Pancreas (tissue), 10 donors: ENCODE data around the gene CLEC4M. TPM values are rescaled to one million over a fixed set of nuclear protein-coding genes. Genes with fewer than 3 reads are reported as not detected.
"Not testable (repeated sequence)": the region's sequence is repeated elsewhere in the genome, so short reads cannot be mapped to it uniquely, and the experiment has no call there.

Experiments
- ATAC-seq, 4 donors: fragments of 200-7000 bp; cut with Tn5 transposase; one replicate each; pipeline versions ENCODE4 v1.8.0 to v1.9.1; 2020; ENCODE audit warnings: mild to moderate bottlenecking in 4 of 4, moderate library complexity in 4 of 4
- DNase-seq, 6 donors: peaks; one replicate each; pipeline ENCODE4 v3.0.0-alpha.2; 2020
- FAIRE-seq: peaks from 2 replicates; lab custom pipeline; 2012; peaks lifted over from hg19 to GRCh38; lab: Jason Lieb, UNC
- H3K27ac ChIP-seq, 4 donors: fragments of 200-600 bp; sonication (generic); 1 replicate in 3 of 4; 2 replicates in 1 of 4; pipeline versions ENCODE4 v1.5.0 to v1.8.0; 2020
- H3K27me3 ChIP-seq, 4 donors: fragments of 200-600 bp; one replicate each; pipeline ENCODE4 v1.8.0; 2021
- H3K36me3 ChIP-seq, 3 donors: fragments of 200-600 bp; sonication (generic) in 1 of 3; one replicate each; pipeline versions ENCODE4 v1.5.0 to v1.8.0; 2020 to 2021
- H3K4me1 ChIP-seq, 3 donors: fragments of 200-600 bp; one replicate each; pipeline ENCODE4 v1.8.0; 2021
- H3K4me3 ChIP-seq, 4 donors: fragments of 200-600 bp; sonication (generic) in 2 of 4; one replicate each; pipeline versions ENCODE4 v1.5.0 to v1.8.0; 2020 to 2021
- H3K9me3 ChIP-seq, 4 donors: fragments of 200-600 bp; one replicate each; pipeline ENCODE4 v1.8.0; 2021
- CTCF ChIP-seq, 4 donors: fragments of 200-600 bp; sonication (generic) in 3 of 4; IDR thresholded peaks; one replicate each; pipeline versions ENCODE4 v1.5.0 to v1.8.0; 2021; ENCODE audit warnings: antibody characterized with exemption in 4 of 4
- WGBS, 2 donors: extraction: QIAGEN DNeasy Blood & Tissue Kit; methylation state at CpG; one replicate each; pipeline ENCODE4 v1.1.7; 2013; 5-methylcytosine and 5-hydroxymethylcytosine counted together
- intact Hi-C, 3 donors: fragments of 100-400 bp; cut with DNase I; formaldehyde crosslinking; loops; one replicate each; pipeline versions ENCODE4 v1.11.1 to v1.14.2; 2022
- polyA plus RNA-seq, 2 donors: library from polyadenylated mRNA; stranded (reverse); fragments of 200-250 nt; gene quantifications; one replicate each; pipeline ENCODE4 v1.2.3, GENCODE V29; 2013
- total RNA-seq, 6 donors: library from RNA; stranded (reverse); fragmentation: NEBNext Ultra II Directional in 4 of 6; extraction: Animal tissue kit (Norgen Biotek cat#: 25700) in 4 of 6; gene quantifications; one replicate each; pipeline versions ENCODE4 v1.2.1 to v1.2.4, GENCODE V29; 2021 to 2023
- donor health status: healthy with polysubstance abuse.
- donor health status: DM: no; HTN: no; CAD: no; lungs with moderate emphysema.
- donor health status: DM: no; HTN: no; CAD: no.
- donor health status: control.
- donor health status: control.
- donor health status: Bipolar disorder and iron deficiency.
- donor health status: DM: yes; HTN: yes; CAD: no.
- donor health status: DM: no; HTN: no; CAD: no.
- donor health status: DM: no; HTN: no; CAD: no.
- donor health status: DM: yes; HTN: yes; CAD: no.

Gene CLEC4M
- total and polyA plus RNA-seq, 8 donors, result not detected

GRCh38 chr19:7790416-7790815 is 27.4 kb downstream of the CLEC4M start:
- H3K27me3 ChIP-seq, result peaks cover 0 to 16% (median 5%) of the 10 kb centered on the region in 4 donors

GRCh38 chr19:7792281-7792680 is 29.2 kb downstream of the CLEC4M start:
- no peak for FAIRE-seq
- intact Hi-C loops, result loop anchor here in 2 of 3 donors (10.0 kb wide), 1 partner anchor 227 kb away; no protein-coding TSS in a partner anchor

More at GRCh38 chr19:7790416-7790815, 27.4 kb downstream of the CLEC4M start:
- no peak for FAIRE-seq
- no peak for ATAC-seq
- no peak for TF ChIP-seq CTCF (IDR thresholded peaks at IDR 0.05)
- no peaks in the 10 kb centered on the region for H3K4me1 ChIP-seq
- H3K36me3 ChIP-seq, result no peaks in the 10 kb centered on the region
- intact Hi-C loops, result loop anchor here in 2 of 3 donors (10.0 kb wide), 1 partner anchor 226 kb away; no protein-coding TSS in a partner anchor
- 66 to 90% methylated on average over 14 of the region's 14 CpGs for WGBS, 2 donors
- H3K9me3 ChIP-seq, result no peaks in the 10 kb centered on the region
- H3K27ac ChIP-seq, result no peak overlapping the region
- no peak for DNase-seq
- H3K4me3 ChIP-seq, result no peak overlapping the region

GRCh38 chr19:7792701-7793100 is 29.7 kb downstream of the CLEC4M start:
- not testable (repeated sequence) for H3K4me1 ChIP-seq, H3K27ac ChIP-seq, H3K4me3 ChIP-seq, DNase-seq, H3K9me3 ChIP-seq, ATAC-seq, FAIRE-seq, H3K36me3 ChIP-seq
- peaks cover 0 to 15% (median 3%) of the 10 kb centered on the region in 4 donors for H3K27me3 ChIP-seq
- intact Hi-C loops, result loop anchor here in 2 of 3 donors (10.0 kb wide), 1 partner anchor 228 kb away; no protein-coding TSS in a partner anchor
- whole genome bisulfite sequencing, 2 donors, result 73 to 84% methylated on average over 7 of the region's 7 CpGs

More at GRCh38 chr19:7792281-7792680, 29.2 kb downstream of the CLEC4M start:
- TF ChIP-seq CTCF (IDR thresholded peaks at IDR 0.05), result no peak
- Histone ChIP-seq H3K4me1 (no peaks in the 10 kb centered on the region), H3K4me3 (no peak overlapping the region), H3K27me3 (peaks cover 0 to 13% (median 3%) of the 10 kb centered on the region in 4 donors), H3K9me3 (no peaks in the 10 kb centered on the region), H3K27ac (no peak overlapping the region), H3K36me3 (no peaks in the 10 kb centered on the region)
- WGBS, 2 donors, result 38 to 39% methylated on average over 7 of the region's 7 CpGs
- ATAC-seq (no peak), DNase-seq (no peak)

GRCh38 chr19:7793493-7793892 is 30.4 kb downstream of the CLEC4M start:
- intact Hi-C loops, result loop anchor here in 2 of 3 donors (10.0 kb wide), 1 partner anchor 229 kb away; no protein-coding TSS in a partner anchor

GRCh38 chr19:7795555-7796161 is 32.6 kb downstream of the CLEC4M start:
- H3K36me3 ChIP-seq, result no peaks in the 10 kb centered on the region
- no peaks in the 10 kb centered on the region for H3K9me3 ChIP-seq
- no peak for DNase-seq
- peaks cover 0 to 3% (median 0%) of the 10 kb centered on the region in 3 donors for H3K4me1 ChIP-seq
- no peak overlapping the region for H3K4me3 ChIP-seq
- no peak for ATAC-seq
- intact Hi-C loops, result loop anchor here in 2 of 3 donors (10.0 kb wide), 1 partner anchor 231 kb away; no protein-coding TSS in a partner anchor
- no peak for TF ChIP-seq CTCF (IDR thresholded peaks at IDR 0.05)
- whole genome bisulfite sequencing, 2 donors, result 54 to 65% methylated on average over 8 of the region's 8 CpGs
- no peak for FAIRE-seq
- no peak overlapping the region for H3K27ac ChIP-seq
- H3K27me3 ChIP-seq, result peaks cover 0 to 14% (median under 1%) of the 10 kb centered on the region in 4 donors

More at GRCh38 chr19:7793493-7793892, 30.4 kb downstream of the CLEC4M start:
- Histone ChIP-seq H3K9me3 (no peaks in the 10 kb centered on the region), H3K4me3 (no peak overlapping the region), H3K27ac (no peak overlapping the region), H3K27me3 (peaks cover 0 to 19% (median 3%) of the 10 kb centered on the region in 4 donors), H3K4me1 (no peaks in the 10 kb centered on the region), H3K36me3 (no peaks in the 10 kb centered on the region)
- TF ChIP-seq CTCF (IDR thresholded peaks at IDR 0.05), result no peak
- WGBS, 2 donors, result 74 to 75% methylated on average over 3 of the region's 3 CpGs
- FAIRE-seq (no peak), DNase-seq (no peak), ATAC-seq (no peak)
